Skeletal muscle satellite cell (primary cell): Measurements from ENCODE around the gene NFE2L3.
"Not testable (repeated sequence)": the region's sequence is repeated elsewhere in the genome, so short reads cannot be mapped to it uniquely, and the experiment has no call there.

Experiments used
- H3K27me3 ChIP-seq: 2 replicates; pipeline ENCODE4 v1.7.0; 2013; ENCODE audit warnings: low read length; ENCODE audit not compliant: control insufficient read depth, insufficient read depth
- H3K36me3 ChIP-seq: 2 replicates; pipeline ENCODE4 v1.7.0; 2013; ENCODE audit warnings: mild to moderate bottlenecking, control low read depth, low read length; ENCODE audit not compliant: insufficient read depth
- H3K4me1 ChIP-seq: 2 replicates; pipeline ENCODE4 v1.7.0; 2013; ENCODE audit warnings: low read length; ENCODE audit not compliant: control insufficient read depth, insufficient read depth
- H3K4me2 ChIP-seq: 2 replicates; pipeline ENCODE4 v1.7.0; 2013; ENCODE audit warnings: mild to moderate bottlenecking, low read length
- H3K4me3 ChIP-seq: 2 replicates; pipeline ENCODE4 v1.7.0; 2013; ENCODE audit warnings: low read length
- H3K9ac ChIP-seq: 2 replicates; pipeline ENCODE4 v1.7.0; 2013; ENCODE audit warnings: mild to moderate bottlenecking, low read depth, low read length, moderate library complexity
- H3K9me3 ChIP-seq: replicated peaks from 2 replicates; pipeline ENCODE4 v1.7.0; 2013; ENCODE audit warnings: mild to moderate bottlenecking, control low read depth, low read length

The NFE2L3 gene

DNA sequence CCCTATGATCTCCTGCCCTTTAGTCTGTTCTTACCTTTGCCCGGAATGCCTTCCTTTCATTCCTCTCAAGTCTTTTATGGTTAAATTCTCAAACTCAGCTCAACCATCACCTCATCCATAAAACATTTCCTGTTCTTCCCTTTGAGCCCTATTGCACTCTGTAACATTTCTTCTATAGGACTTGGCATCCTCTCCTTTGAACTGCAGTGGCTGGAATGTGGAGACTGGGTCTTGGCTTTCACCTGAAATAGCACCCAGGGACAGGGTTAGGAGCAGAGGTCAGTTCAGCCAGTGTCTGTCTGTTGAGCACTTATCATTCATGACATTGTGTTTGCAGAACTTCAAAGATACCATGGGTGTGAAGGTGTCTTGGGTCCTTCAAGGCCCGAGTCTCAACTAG is 7.2 kb downstream of the NFE2L3 start:
- Histone ChIP-seq H3K4me2 (no peak overlapping the region), H3K27me3 (no peaks in the 10 kb centered on the region), H3K36me3 (no peaks in the 10 kb centered on the region), H3K4me1 (peaks cover 24% of the 10 kb centered on the region), H3K9me3 (no peaks in the 10 kb centered on the region), H3K9ac (no peak overlapping the region), H3K4me3 (no peak overlapping the region)

DNA sequence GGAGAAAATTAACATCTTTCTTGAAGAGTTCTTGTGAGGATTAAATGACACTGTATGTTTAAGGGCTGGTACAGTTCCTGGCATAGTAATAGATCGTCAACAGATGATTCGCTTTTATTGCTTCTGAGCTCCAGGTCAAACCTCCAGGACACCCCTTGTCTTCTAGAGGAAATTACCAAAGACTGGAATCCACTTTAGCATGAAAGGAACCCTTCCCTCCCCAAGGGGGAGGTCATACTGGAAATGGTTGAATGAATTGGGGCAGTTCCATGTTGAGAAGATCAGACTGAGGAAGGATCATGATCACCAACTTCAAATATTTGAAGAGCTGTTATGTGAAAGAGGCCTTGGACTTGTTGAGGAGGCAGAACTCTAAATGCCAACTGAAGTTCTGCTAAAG is 8.9 kb downstream of the NFE2L3 start:
- Histone ChIP-seq H3K4me2 (no peak overlapping the region), H3K36me3 (no peaks in the 10 kb centered on the region), H3K9me3 (no peaks in the 10 kb centered on the region), H3K27me3 (no peaks in the 10 kb centered on the region), H3K4me1 (peaks cover 16% of the 10 kb centered on the region), H3K4me3 (no peak overlapping the region), H3K9ac (no peak overlapping the region)

DNA sequence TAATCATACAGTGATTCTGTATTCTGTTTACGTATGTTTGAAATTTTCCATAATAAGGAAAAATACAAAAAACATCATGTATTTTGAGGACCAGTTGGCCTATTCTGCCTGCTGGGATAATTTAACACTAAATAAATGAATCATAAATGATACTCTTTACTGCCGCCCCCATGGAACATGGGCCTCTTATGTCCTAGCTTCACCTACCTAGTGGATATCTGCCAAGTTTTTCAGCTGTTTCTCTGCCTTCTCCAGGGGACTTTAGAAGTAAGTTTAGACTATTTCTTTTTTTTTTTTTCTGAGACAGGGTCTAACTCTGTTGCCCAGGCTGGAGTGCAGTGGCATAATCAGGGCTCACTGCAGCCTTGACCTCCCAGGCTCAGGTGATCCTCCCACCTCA is 10.4 kb downstream of the NFE2L3 start:
- no peaks in the 10 kb centered on the region for H3K27me3 ChIP-seq
- H3K4me2 ChIP-seq, result no peak overlapping the region
- peaks cover 6% of the 10 kb centered on the region for H3K4me1 ChIP-seq
- H3K4me3 ChIP-seq, result no peak overlapping the region
- H3K9me3 ChIP-seq, result no peaks in the 10 kb centered on the region
- no peaks in the 10 kb centered on the region for H3K36me3 ChIP-seq
- H3K9ac ChIP-seq, result no peak overlapping the region

DNA sequence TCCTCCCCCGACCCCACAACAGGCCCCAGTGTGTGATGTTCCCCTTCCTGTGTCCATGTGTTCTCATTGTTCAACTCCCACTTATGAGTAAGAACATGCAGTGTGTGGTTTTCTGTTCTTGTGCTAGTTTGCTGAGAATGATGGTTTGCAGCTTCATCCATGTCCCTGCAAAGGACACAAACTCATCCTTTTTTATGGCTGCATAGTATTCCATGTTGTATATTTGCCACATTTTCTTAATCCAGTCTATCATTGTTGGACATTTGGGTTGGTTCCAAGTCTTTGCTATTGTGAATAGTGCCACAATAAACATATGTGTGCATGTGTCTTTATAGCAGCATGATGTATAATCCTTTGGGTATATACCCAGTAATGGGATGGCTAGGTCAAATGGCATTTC is 11.8 kb downstream of the NFE2L3 start:
- not testable (repeated sequence) for H3K36me3 ChIP-seq, H3K4me1 ChIP-seq, H3K4me3 ChIP-seq, H3K27me3 ChIP-seq, H3K9ac ChIP-seq, H3K9me3 ChIP-seq, H3K4me2 ChIP-seq

DNA sequence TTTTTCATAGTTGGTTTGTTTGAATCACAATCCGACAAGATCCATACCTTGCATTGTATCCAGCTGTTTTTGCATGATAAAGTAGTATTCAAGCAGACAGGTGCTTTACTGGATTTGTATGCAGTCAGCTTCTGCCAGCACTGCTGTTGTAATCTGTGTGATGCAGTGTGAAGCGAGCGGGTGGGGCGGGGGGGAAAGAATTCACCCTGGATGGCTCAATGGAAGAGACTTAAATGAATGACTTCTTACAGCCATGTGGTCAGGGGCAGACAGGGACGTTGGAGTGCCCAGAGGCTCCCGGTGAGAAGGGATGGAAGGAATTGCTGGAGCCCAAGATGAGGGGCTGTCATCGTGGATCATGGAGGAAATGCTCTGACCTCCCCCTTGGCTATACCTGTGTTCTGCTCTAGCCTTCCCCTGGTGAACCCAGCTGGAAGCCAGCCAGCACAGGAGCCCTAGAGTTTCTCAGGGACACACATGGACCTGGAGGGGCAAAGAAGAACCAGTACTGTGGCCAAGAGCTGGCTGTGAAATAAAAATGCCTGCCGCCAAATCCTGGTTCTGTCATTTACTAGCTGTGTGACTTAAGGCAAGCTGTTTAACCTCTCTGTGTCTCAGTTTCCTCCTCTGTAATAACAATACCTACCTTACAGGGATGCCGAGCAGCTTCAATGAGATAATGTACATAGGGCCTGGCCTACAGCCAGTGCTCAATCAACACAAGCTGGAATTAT is 14.1 kb downstream of the NFE2L3 start:
- H3K4me2 ChIP-seq, result no peak overlapping the region
- H3K9ac ChIP-seq, result no peak overlapping the region
- H3K36me3 ChIP-seq, result no peaks in the 10 kb centered on the region
- H3K9me3 ChIP-seq, result no peaks in the 10 kb centered on the region
- no peaks in the 10 kb centered on the region for H3K4me1 ChIP-seq
- H3K27me3 ChIP-seq, result no peaks in the 10 kb centered on the region
- no peak overlapping the region for H3K4me3 ChIP-seq

DNA sequence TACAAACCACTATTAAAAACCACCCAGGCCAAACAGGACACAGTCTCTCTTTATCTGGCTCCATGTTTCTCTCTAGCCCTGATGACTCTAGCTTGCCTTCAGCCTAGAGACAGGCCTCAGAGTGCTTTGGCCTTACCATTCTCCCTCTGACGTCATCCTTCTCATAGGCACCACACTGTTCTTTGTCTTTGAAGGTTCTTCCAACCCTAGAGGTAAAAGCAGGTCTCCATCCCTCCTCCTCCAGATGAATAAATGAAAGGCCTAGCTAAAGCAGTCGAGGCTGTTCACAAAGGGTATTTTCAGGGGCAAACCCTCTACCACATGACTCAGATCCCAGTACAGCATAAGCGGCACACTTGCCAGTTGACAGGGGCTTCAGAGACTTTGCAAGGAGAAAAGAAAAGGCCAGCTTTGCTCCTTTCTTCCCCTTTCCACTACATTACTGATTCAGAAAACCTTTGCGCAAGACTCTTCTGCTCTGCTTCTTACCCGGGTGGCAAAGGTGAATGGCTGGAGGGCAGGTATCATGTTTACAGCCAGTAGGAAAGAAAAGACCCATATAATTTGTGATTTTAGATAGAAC is 14.8 kb downstream of the NFE2L3 start:
- no peak overlapping the region for H3K4me2 ChIP-seq
- H3K4me3 ChIP-seq, result no peak overlapping the region
- no peaks in the 10 kb centered on the region for H3K4me1 ChIP-seq
- no peak overlapping the region for H3K9ac ChIP-seq
- no peaks in the 10 kb centered on the region for H3K36me3 ChIP-seq
- no peaks in the 10 kb centered on the region for H3K27me3 ChIP-seq
- no peaks in the 10 kb centered on the region for H3K9me3 ChIP-seq

DNA sequence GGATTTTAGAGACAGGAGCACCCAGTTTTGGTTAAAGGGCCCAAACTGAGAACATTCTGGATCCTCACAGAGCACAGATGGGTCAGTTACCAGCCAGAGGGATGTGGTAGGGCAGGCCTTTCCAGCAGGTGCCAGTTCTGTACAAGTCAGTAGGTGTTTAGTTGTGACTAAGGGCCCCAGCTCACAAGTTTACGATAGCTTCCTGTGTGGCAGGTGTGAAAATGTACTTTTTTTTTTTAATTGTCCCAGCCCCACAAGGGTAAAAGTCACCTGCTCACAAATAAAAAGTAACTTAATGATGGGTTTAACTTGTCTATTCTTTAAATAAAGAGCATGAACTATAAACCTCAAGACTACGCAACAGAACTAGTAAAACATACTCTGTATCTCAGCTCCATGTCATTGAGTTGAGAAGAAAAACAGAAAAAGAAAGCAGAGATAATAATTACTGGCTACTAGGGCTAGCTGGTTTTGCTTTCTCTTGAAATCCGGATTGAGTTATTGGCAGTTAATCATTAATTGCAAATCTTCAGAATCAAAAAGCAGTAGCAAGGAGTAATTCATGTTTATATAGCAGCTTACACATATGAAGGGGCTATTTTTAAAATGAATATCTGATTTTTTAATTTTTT is 15.4 kb downstream of the NFE2L3 start:
- Histone ChIP-seq H3K4me2 (no peak overlapping the region), H3K9me3 (no peaks in the 10 kb centered on the region), H3K9ac (no peak overlapping the region), H3K4me3 (no peak overlapping the region), H3K27me3 (no peaks in the 10 kb centered on the region), H3K36me3 (no peaks in the 10 kb centered on the region), H3K4me1 (no peaks in the 10 kb centered on the region)

DNA sequence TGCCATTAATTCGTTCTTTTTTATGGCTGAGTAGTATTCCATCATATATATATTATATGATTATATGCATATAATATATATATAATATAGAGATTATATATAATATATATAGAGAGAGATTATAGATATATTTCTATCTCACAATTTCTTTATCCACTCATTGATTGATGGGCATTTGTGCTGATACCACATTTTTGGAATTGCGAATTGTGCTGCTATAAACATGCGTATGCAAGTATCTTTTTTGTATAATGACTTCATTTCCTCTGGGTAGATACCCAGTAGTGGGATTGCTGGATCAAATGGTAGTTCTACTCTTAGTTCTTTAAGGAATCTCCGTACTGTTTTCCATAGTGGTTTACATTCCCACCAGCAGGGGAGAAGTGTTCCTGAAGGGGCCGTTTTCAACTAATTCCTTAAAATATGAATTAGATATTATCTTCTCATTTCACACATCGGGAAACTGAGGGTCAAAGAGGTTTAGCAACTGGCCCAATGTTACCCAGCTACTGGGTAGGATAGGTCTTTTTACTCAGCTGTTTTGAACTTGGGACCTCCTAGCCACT is 16.5 kb downstream of the NFE2L3 start:
- no peaks in the 10 kb centered on the region for H3K4me1 ChIP-seq
- no peaks in the 10 kb centered on the region for H3K27me3 ChIP-seq
- no peak overlapping the region for H3K4me3 ChIP-seq
- H3K36me3 ChIP-seq, result no peaks in the 10 kb centered on the region
- no peak overlapping the region for H3K4me2 ChIP-seq
- no peak overlapping the region for H3K9ac ChIP-seq
- H3K9me3 ChIP-seq, result no peaks in the 10 kb centered on the region

DNA sequence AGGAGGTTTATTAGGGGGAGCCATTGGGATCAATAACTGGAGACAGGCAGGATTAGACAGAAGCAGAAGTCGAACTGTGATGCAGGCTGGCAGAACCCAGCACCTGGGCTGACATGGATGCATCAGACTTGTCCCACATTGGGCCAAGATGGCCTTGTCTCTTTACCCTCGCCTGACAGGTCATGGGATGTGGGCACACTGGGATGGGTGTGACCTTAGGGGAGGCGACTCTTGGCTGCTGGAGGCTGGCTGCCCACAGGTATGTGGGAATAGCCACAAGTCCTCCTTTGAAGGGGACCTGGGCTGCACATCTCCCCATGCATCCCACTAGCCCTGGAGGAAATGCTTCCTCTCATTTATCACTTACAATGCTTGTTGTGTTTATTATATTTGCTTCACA is 17.3 kb downstream of the NFE2L3 start:
- H3K4me2 ChIP-seq, result no peak overlapping the region
- no peak overlapping the region for H3K9ac ChIP-seq
- no peaks in the 10 kb centered on the region for H3K27me3 ChIP-seq
- H3K36me3 ChIP-seq, result no peaks in the 10 kb centered on the region
- H3K4me1 ChIP-seq, result no peaks in the 10 kb centered on the region
- H3K9me3 ChIP-seq, result no peaks in the 10 kb centered on the region
- no peak overlapping the region for H3K4me3 ChIP-seq

DNA sequence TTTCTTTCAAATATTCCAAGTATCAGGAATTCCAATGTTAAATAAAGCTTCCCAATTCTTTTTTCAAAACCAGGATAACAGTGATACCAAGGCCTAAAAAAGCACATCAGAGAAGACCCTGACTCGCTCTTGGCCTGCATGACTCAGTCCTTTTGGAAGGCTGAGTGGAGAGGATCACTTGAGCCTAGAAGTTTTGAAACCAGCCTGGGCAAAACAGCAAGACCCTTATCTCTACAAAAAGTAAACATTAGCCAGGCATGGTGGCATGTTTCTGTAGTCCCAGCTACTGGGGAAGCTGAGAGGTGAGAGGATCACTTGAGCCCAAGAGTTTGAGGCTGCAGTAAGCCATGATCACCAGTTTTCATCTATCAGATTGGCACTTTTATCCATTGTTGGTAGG is 18.7 kb downstream of the NFE2L3 start:
- no peak overlapping the region for H3K4me2 ChIP-seq
- H3K36me3 ChIP-seq, result no peaks in the 10 kb centered on the region
- no peak overlapping the region for H3K9ac ChIP-seq
- H3K4me3 ChIP-seq, result no peak overlapping the region
- H3K27me3 ChIP-seq, result no peaks in the 10 kb centered on the region
- no peaks in the 10 kb centered on the region for H3K4me1 ChIP-seq
- no peaks in the 10 kb centered on the region for H3K9me3 ChIP-seq

DNA sequence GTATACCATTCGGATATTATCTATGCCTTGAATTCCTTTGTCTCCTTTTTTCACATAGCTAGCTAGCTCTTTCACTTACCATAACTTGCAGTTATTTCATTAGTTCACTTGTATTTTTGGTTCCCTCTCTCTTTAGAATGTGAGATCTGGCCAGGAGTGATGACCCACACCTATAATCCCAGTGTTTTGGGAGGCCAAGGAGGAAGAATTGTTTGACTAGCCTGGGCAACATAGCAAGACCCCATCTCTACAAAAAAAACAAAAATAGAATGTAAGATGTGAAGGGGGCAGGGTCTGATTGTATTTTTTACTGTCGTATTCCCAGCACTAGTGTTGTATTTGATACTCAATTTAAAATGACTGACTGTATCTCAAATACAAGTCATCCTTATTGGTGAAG is 19.6 kb downstream of the NFE2L3 start:
- Histone ChIP-seq H3K4me3 (no peak overlapping the region), H3K4me2 (no peak overlapping the region), H3K9me3 (no peaks in the 10 kb centered on the region), H3K9ac (no peak overlapping the region), H3K4me1 (no peaks in the 10 kb centered on the region), H3K36me3 (no peaks in the 10 kb centered on the region), H3K27me3 (no peaks in the 10 kb centered on the region)
